Endodermal cell (in vitro differentiated cells): ENCODE measurements around the gene CHST11. TPM values are rescaled to one million over a fixed set of nuclear protein-coding genes. Genes with fewer than 3 reads are reported as not detected.

Source experiments
- DNase-seq: peaks from one replicate; pipeline ENCODE4 v3.0.0-alpha.2; 2017
- H3K27ac ChIP-seq: 2 replicates; pipeline ENCODE4 v1.5.1; 2013; ENCODE audit warnings: mild to moderate bottlenecking, low read depth, low read length, moderate library complexity
- H3K27me3 ChIP-seq: 2 replicates; pipeline ENCODE4 v1.6.1; 2013; ENCODE audit warnings: mild to moderate bottlenecking, low read length, moderate library complexity; ENCODE audit not compliant: insufficient read depth, control insufficient read depth, poor library complexity, severe bottlenecking
- H3K36me3 ChIP-seq: 2 replicates; pipeline ENCODE4 v1.7.0; 2013; ENCODE audit warnings: mild to moderate bottlenecking, low read length, moderate library complexity; ENCODE audit not compliant: control insufficient read depth, insufficient read depth
- H3K4me1 ChIP-seq: one replicate; pipeline ENCODE4 v1.7.0; 2013; ENCODE audit warnings: low read length; ENCODE audit not compliant: control insufficient read depth, insufficient read depth
- H3K4me3 ChIP-seq: 2 replicates; pipeline ENCODE4 v1.5.1; 2013; ENCODE audit warnings: mild to moderate bottlenecking, low read length, moderate library complexity
- H3K9ac ChIP-seq: 2 replicates; pipeline ENCODE4 v1.6.1; 2013; ENCODE audit warnings: mild to moderate bottlenecking, low read length, moderate library complexity; ENCODE audit not compliant: poor library complexity, severe bottlenecking; ENCODE audit errors: extremely low read depth
- H3K9me3 ChIP-seq: 2 replicates; pipeline ENCODE4 v1.6.1; 2013; ENCODE audit warnings: mild to moderate bottlenecking, low read length, moderate library complexity; ENCODE audit not compliant: control insufficient read depth
- H3K27ac Mint-ChIP-seq: 2 replicates; pipeline ENCODE4 v1.8.0; 2020; ENCODE audit warnings: mixed read lengths
- H3K27me3 Mint-ChIP-seq: 2 replicates; pipeline ENCODE4 v1.8.0; 2021; ENCODE audit warnings: mild to moderate bottlenecking, mixed read lengths; ENCODE audit not compliant: insufficient read depth
- H3K36me3 Mint-ChIP-seq: 2 replicates; pipeline ENCODE4 v1.8.0; 2020; ENCODE audit warnings: low read depth, mixed read lengths
- H3K4me1 Mint-ChIP-seq: 2 replicates; pipeline ENCODE4 v1.8.0; 2020; ENCODE audit warnings: mixed read lengths
- H3K4me3 Mint-ChIP-seq: 2 replicates; pipeline ENCODE4 v1.8.0; 2020; ENCODE audit warnings: mild to moderate bottlenecking, moderate library complexity, mixed read lengths
- H3K9me3 Mint-ChIP-seq: 2 replicates; pipeline ENCODE4 v1.8.0; 2020; ENCODE audit warnings: mild to moderate bottlenecking, mixed read lengths
- CTCF ChIP-seq: fragments of 200-600 bp; sonication (generic); conservative IDR thresholded peaks from 2 replicates; pipeline ENCODE4 v1.5.0; 2021; ENCODE audit warnings: antibody characterized with exemption, mild to moderate bottlenecking
- WGBS, 2 experiments: methylation state at CpG; one replicate each; pipeline versions ENCODE4 v1.1.5 to v1.1.7; 2013; ENCODE audit warnings: missing lambda C conversion rate in 2 of 2, mixed read lengths in 1 of 2; ENCODE audit not compliant: insufficient coverage in 1 of 2, insufficient read length in 1 of 2; 5-methylcytosine and 5-hydroxymethylcytosine counted together
- total RNA-seq, 2 donors: library from RNA; stranded (reverse); fragmentation: NEBNext Ultra II Directional in 1 of 2; extraction: Animal tissue kit (Norgen Biotek cat#: 25700) in 1 of 2; gene quantifications; 2 replicates in 1 of 2; 3 replicates in 1 of 2; pipeline ENCODE4 v1.2.1, GENCODE V29; 2021

Gene CHST11
- total RNA-seq, 2 donors from 2014 or later: 30.7 to 36.2 TPM

- no peaks in the 10 kb centered on the region for H3K36me3 Mint-ChIP-seq
- no peak for TF ChIP-seq CTCF
- DNase-seq: no peak
These were observed 311.3 kb downstream of the CHST11 start for GRCh38 chr12:104768033-104768432.

GRCh38 chr12:104769144-104769561, 312.4 kb downstream of the CHST11 start:
- Histone ChIP-seq H3K36me3 (no peaks in the 10 kb centered on the region), H3K4me3 (no peak overlapping the region), H3K27ac (peak overlapping the region; percentile 9), H3K27me3 (no peaks in the 10 kb centered on the region), H3K9me3 (peaks cover 12% of the 10 kb centered on the region), H3K4me1 (no peaks in the 10 kb centered on the region), H3K9ac (no peak overlapping the region)
- peaks cover 17% of the 10 kb centered on the region for H3K9me3 Mint-ChIP-seq
- H3K27ac Mint-ChIP-seq: no peak overlapping the region
- DNase-seq: no peak
- H3K4me3 Mint-ChIP-seq: no peak overlapping the region
- H3K27me3 Mint-ChIP-seq: no peaks in the 10 kb centered on the region
- TF ChIP-seq CTCF: no peak
- 50 to 56% methylated on average over 6 of the region's 6 CpGs for WGBS, 2 experiments
- no peaks in the 10 kb centered on the region for H3K36me3 Mint-ChIP-seq
- no peaks in the 10 kb centered on the region for H3K4me1 Mint-ChIP-seq

More at GRCh38 chr12:104768033-104768432, 311.3 kb downstream of the CHST11 start:
- Mint-ChIP-seq H3K4me1 (no peaks in the 10 kb centered on the region), H3K27me3 (no peaks in the 10 kb centered on the region), H3K4me3 (no peak overlapping the region), H3K9me3 (peaks cover 8% of the 10 kb centered on the region), H3K27ac (no peak overlapping the region)
- Histone ChIP-seq H3K27me3 (no peaks in the 10 kb centered on the region), H3K4me3 (no peak overlapping the region), H3K36me3 (no peaks in the 10 kb centered on the region), H3K9me3 (peaks cover 10% of the 10 kb centered on the region), H3K4me1 (no peaks in the 10 kb centered on the region), H3K9ac (no peak overlapping the region), H3K27ac (no peak overlapping the region)

GRCh38 chr12:104772336-104772735, 315.6 kb downstream of the CHST11 start:
- 79 to 100% methylated on average over 1 of the region's 1 CpG for WGBS, 2 experiments
- Histone ChIP-seq H3K27me3 (no peaks in the 10 kb centered on the region), H3K27ac (no peak overlapping the region), H3K36me3 (no peaks in the 10 kb centered on the region), H3K4me1 (no peaks in the 10 kb centered on the region), H3K9me3 (peaks cover 12% of the 10 kb centered on the region), H3K9ac (no peak overlapping the region), H3K4me3 (no peak overlapping the region)
- Mint-ChIP-seq H3K9me3 (peaks cover 18% of the 10 kb centered on the region), H3K27me3 (no peaks in the 10 kb centered on the region), H3K4me3 (no peak overlapping the region), H3K27ac (no peak overlapping the region), H3K4me1 (no peaks in the 10 kb centered on the region), H3K36me3 (no peaks in the 10 kb centered on the region)
- no peak for TF ChIP-seq CTCF
- DNase-seq: no peak
